H1 (cell line): ENCODE data around the gene HDAC8. TPM values are rescaled to one million over a fixed set of nuclear protein-coding genes. Genes with fewer than 3 reads are reported as not detected.

Experiments used
- CTCF ChIA-PET: fragments of 300-600 bp; sonication (Branson Sonifier 250); formaldehyde crosslinking; loops from one replicate; lab custom pipeline; 2021; ENCODE audit not compliant: partially characterized antibody; lab: Charles Lee
- POLR2A ChIA-PET: fragments of 300-600 bp; sonication (Branson Sonifier 250); formaldehyde crosslinking; loops from one replicate; lab custom pipeline; 2021; ENCODE audit warnings: inconsistent platforms; ENCODE audit not compliant: partially characterized antibody; lab: Charles Lee
- DNase-seq, 2 experiments: peaks; one replicate each; pipeline versions ENCODE4 v3.0.0 to v3.0.0-alpha.2; 2010 to 2022; ENCODE audit warnings: low spot score in 2 of 2, low read depth in 1 of 2, mixed read lengths in 1 of 2
- FAIRE-seq: peaks from 2 replicates; lab custom pipeline; 2011; peaks lifted over from hg19 to GRCh38; lab: Jason Lieb, UNC
- H2AFZ ChIP-seq: 2 replicates; pipeline ENCODE4 v1.8.1; 2012; ENCODE audit warnings: low read length, inconsistent platforms
- H2AK5ac ChIP-seq: 2 replicates; pipeline ENCODE4 v1.6.1; 2013; ENCODE audit warnings: low read depth, low read length
- H2BK120ac ChIP-seq: replicated peaks from 2 replicates; pipeline ENCODE3; 2013; ENCODE audit warnings: low read depth, low read length, inconsistent platforms
- H2BK12ac ChIP-seq: 2 replicates; pipeline ENCODE4 v1.6.1; 2013; ENCODE audit warnings: low read depth, low read length
- H2BK15ac ChIP-seq: 2 replicates; pipeline ENCODE4 v1.6.1; 2013; ENCODE audit warnings: low read length
- H2BK20ac ChIP-seq: 2 replicates; pipeline ENCODE4 v1.6.1; 2013; ENCODE audit warnings: low read length
- H2BK5ac ChIP-seq: 2 replicates; pipeline ENCODE4 v1.6.1; 2013; ENCODE audit warnings: low read depth, low read length
- H3K14ac ChIP-seq: 2 replicates; pipeline ENCODE4 v1.6.1; 2013; ENCODE audit warnings: inconsistent platforms; ENCODE audit not compliant: insufficient read length
- H3K18ac ChIP-seq: 2 replicates; pipeline ENCODE4 v1.6.1; 2013; ENCODE audit warnings: low read length; ENCODE audit errors: extremely low read depth
- H3K23ac ChIP-seq: 2 replicates; pipeline ENCODE4 v1.6.1; 2013; ENCODE audit warnings: inconsistent platforms; ENCODE audit not compliant: insufficient read length
- H3K23me2 ChIP-seq: 2 replicates; pipeline ENCODE4 v1.6.1; 2013; ENCODE audit warnings: low read depth, low read length
- H3K27ac ChIP-seq: 2 replicates; pipeline ENCODE4 v1.6.1; 2011; ENCODE audit warnings: low read depth, low read length, inconsistent platforms
- H3K27me3 ChIP-seq, 4 experiments: replicated peaks in 1 of 4; 1 replicate in 1 of 4; 2 replicates in 3 of 4; pipeline versions ENCODE4 v1.6.1 to v1.8.1; 2011 to 2013; ENCODE audit warnings: low read length in 3 of 4, mild to moderate bottlenecking in 3 of 4, inconsistent platforms in 2 of 4, mixed read lengths in 2 of 4, moderate library complexity in 1 of 4; ENCODE audit not compliant: control insufficient read depth in 3 of 4, insufficient read depth in 3 of 4; ENCODE audit errors: extremely low read depth in 1 of 4
- H3K36me3 ChIP-seq, 4 experiments: 2 replicates each; pipeline versions ENCODE4 v1.6.1 to v1.8.1; 2011 to 2013; ENCODE audit warnings: mild to moderate bottlenecking in 4 of 4, low read length in 3 of 4, moderate library complexity in 2 of 4, control low read depth in 1 of 4, inconsistent platforms in 1 of 4; ENCODE audit not compliant: insufficient read depth in 4 of 4, control insufficient read depth in 2 of 4
- H3K4ac ChIP-seq: replicated peaks from 2 replicates; pipeline ENCODE3; 2013; ENCODE audit warnings: low read length, low read depth, mixed read lengths, inconsistent platforms; ENCODE audit not compliant: insufficient read length
- H3K4me1 ChIP-seq, 4 experiments: replicated peaks in 1 of 4; 1 replicate in 1 of 4; 2 replicates in 3 of 4; pipeline versions ENCODE4 v1.6.1 to v1.8.1; 2011 to 2013; ENCODE audit warnings: low read length in 3 of 4, inconsistent platforms in 2 of 4, mixed read lengths in 1 of 4; ENCODE audit not compliant: insufficient read depth in 4 of 4, control insufficient read depth in 3 of 4
- H3K4me2 ChIP-seq, 2 experiments: 2 replicates each; pipeline versions ENCODE4 v1.6.1 to v1.8.1; 2011 to 2013; ENCODE audit warnings: low read depth in 2 of 2, low read length in 2 of 2, control low read depth in 1 of 2, inconsistent platforms in 1 of 2, mild to moderate bottlenecking in 1 of 2; ENCODE audit not compliant: insufficient read depth in 1 of 2
- H3K4me3 ChIP-seq, 4 experiments: fragments of 200-600, 300-600 bp in 1 of 4; sonication (generic), shearing (Covaris generic), sonication (Bioruptor Twin) in 1 of 4; 2 replicates each; pipeline versions ENCODE4 v1.5.1 to v1.8.1; 2011 to 2016; ENCODE audit warnings: low read length in 4 of 4, low read depth in 3 of 4, control low read depth in 2 of 4, inconsistent platforms in 2 of 4, mild to moderate bottlenecking in 2 of 4, mixed read lengths in 1 of 4, moderate library complexity in 1 of 4; ENCODE audit not compliant: insufficient read depth in 2 of 4; ENCODE audit errors: extremely low read depth in 1 of 4
- H3K56ac ChIP-seq: replicated peaks from 2 replicates; pipeline ENCODE3; 2013; ENCODE audit warnings: low read depth, mild to moderate bottlenecking, mixed read lengths, low read length, inconsistent platforms; ENCODE audit not compliant: insufficient read length
- H3K79me1 ChIP-seq: 2 replicates; pipeline ENCODE4 v1.6.1; 2013; ENCODE audit warnings: low read depth, low read length, control low read depth
- H3K79me2 ChIP-seq, 2 experiments: 2 replicates each; pipeline versions ENCODE4 v1.6.1 to v1.8.1; 2012 to 2013; ENCODE audit warnings: low read length in 2 of 2, mild to moderate bottlenecking in 2 of 2, inconsistent platforms in 1 of 2; ENCODE audit not compliant: insufficient read depth in 2 of 2, control insufficient read depth in 1 of 2
- H3K9ac ChIP-seq, 4 experiments: replicated peaks in 1 of 4; 1 replicate in 1 of 4; 2 replicates in 3 of 4; pipeline versions ENCODE4 v1.6.1 to v1.8.1; 2011 to 2013; ENCODE audit warnings: low read depth in 3 of 4, low read length in 3 of 4, control low read depth in 2 of 4, mild to moderate bottlenecking in 2 of 4, moderate library complexity in 2 of 4, inconsistent platforms in 1 of 4; ENCODE audit errors: extremely low read depth in 1 of 4
- H3K9me3 ChIP-seq, 2 experiments: 2 replicates each; pipeline versions ENCODE4 v1.6.1 to v1.8.1; 2012 to 2013; ENCODE audit warnings: mild to moderate bottlenecking in 2 of 2, moderate library complexity in 2 of 2, control low read depth in 1 of 2, inconsistent platforms in 1 of 2, low read depth in 1 of 2, low read length in 1 of 2, mixed read lengths in 1 of 2; ENCODE audit not compliant: insufficient read depth in 2 of 2
- H4K20me1 ChIP-seq, 2 experiments: replicated peaks in 1 of 2; 2 replicates each; pipeline versions ENCODE3 to v1.8.1; 2011 to 2013; ENCODE audit warnings: inconsistent platforms in 2 of 2, low read length in 2 of 2, mild to moderate bottlenecking in 1 of 2; ENCODE audit not compliant: insufficient read depth in 2 of 2, control insufficient read depth in 1 of 2
- H4K5ac ChIP-seq: 2 replicates; pipeline ENCODE4 v1.6.1; 2013; ENCODE audit warnings: low read length, low read depth, mixed read lengths, inconsistent platforms; ENCODE audit not compliant: insufficient read length
- H4K8ac ChIP-seq: 2 replicates; pipeline ENCODE4 v1.8.0; 2013; ENCODE audit warnings: mild to moderate bottlenecking, moderate library complexity, low read length, inconsistent platforms; ENCODE audit not compliant: insufficient read depth; ENCODE audit errors: extremely low read depth
- H4K91ac ChIP-seq: replicated peaks from 2 replicates; pipeline ENCODE3; 2013; ENCODE audit warnings: low read length, mixed read lengths, inconsistent platforms; ENCODE audit not compliant: insufficient read length
- CREB1 ChIP-seq: IDR thresholded peaks from 2 replicates; pipeline ENCODE4 v1.6.1; 2012; ENCODE audit warnings: inconsistent platforms
- WGBS, 2 experiments: shearing (Covaris generic) in 1 of 2; methylation state at CpG; one replicate each; pipeline versions ENCODE4 v1.1.6 to v1.1.7; 2013 to 2015; ENCODE audit warnings: low lambda C conversion rate in 2 of 2, mixed read lengths in 2 of 2, inconsistent platforms in 1 of 2, low coverage in 1 of 2, missing lambda C conversion rate in 1 of 2; ENCODE audit not compliant: insufficient replicate concordance in 2 of 2, insufficient coverage in 1 of 2, insufficient read length in 1 of 2; ENCODE audit errors: extremely low coverage in 1 of 2, missing lambda C conversion rate in 1 of 2; 5-methylcytosine and 5-hydroxymethylcytosine counted together
- polyA plus RNA-seq, 7 experiments: library from polyadenylated mRNA; depleted of rRNA in 3 of 7; stranded (reverse) in 5 of 7; unstranded in 2 of 7; fragments of >200 nt in 5 of 7; fragments of 200-250 nt in 2 of 7; gene quantifications; 1 replicate in 5 of 7; 2 replicates in 1 of 7; 4 replicates in 1 of 7; pipeline versions ENCODE4 v1.2.1 to v1.2.3, GENCODE V29; 2011 to 2013; ENCODE audit warnings: missing spikeins in 2 of 7, mixed read lengths in 2 of 7
- total RNA-seq: library from RNA; stranded (reverse); fragmentation: NEBNext Ultra II Directional; extraction: Animal tissue kit (Norgen Biotek cat#: 25700); gene quantifications from 2 replicates; pipeline ENCODE4 v1.2.1, GENCODE V29; 2021

The HDAC8 gene
- total and polyA plus RNA-seq, 2 of the 8 experiments (the other 6 are each of a cell fraction or from before 2014, with no cell fraction given): 9.7 to 20.3 TPM

DNA sequence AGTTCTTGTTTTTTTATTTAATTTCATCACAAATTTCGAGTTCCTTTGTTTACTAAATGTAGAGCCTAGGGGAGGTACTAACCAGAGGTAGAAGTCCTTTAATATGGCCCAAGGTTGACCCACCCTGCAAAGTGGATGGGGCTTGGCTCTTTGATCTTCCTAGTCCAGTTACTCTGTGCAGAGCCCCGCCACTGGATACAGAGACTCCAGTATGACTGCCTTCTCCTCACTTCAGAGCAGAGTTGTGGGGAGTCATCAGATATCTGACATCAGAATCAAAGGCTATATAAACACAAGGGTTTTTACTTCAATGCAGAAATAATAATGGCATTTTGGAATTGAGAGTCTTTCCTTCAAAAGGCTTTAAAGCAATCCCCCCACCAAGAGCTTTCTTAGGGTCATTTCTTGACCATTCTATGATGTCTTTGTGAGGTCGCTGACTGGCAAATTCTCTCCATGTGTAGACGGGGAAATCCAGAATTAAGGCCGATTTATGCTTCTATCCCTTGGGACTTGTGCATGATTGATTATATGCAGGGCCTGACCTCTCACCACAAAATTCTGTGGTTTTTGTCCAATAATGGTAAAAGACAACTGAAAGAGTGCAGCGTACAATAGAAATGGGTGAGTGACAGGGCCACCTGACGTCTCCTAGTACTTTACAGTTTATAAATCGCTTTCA lies 178.7 kb downstream of the HDAC8 start:
- no peak overlapping the region for H2BK120ac ChIP-seq
- no peak overlapping the region for H2BK5ac ChIP-seq
- H2BK12ac ChIP-seq: no peak overlapping the region
- no peak overlapping the region for H4K8ac ChIP-seq
- H2AK5ac ChIP-seq: no peak overlapping the region
- no peaks in the 10 kb centered on the region for H3K27me3 ChIP-seq
- H3K9me3 ChIP-seq: no peaks in the 10 kb centered on the region
- no peak for TF ChIP-seq CREB1
- H3K36me3 ChIP-seq: no peaks in the 10 kb centered on the region
- H3K4me2 ChIP-seq: no peak overlapping the region
- no peak overlapping the region for H4K5ac ChIP-seq
- no peaks in the 10 kb centered on the region for H4K20me1 ChIP-seq
- H4K91ac ChIP-seq: no peak overlapping the region
- FAIRE-seq (no peak), DNase-seq (no peak)
- no peak overlapping the region for H3K18ac ChIP-seq
- H3K23ac ChIP-seq: no peak overlapping the region
- H3K9ac ChIP-seq: no peak overlapping the region
- no peak overlapping the region for H3K4ac ChIP-seq
- no peak overlapping the region for H3K4me3 ChIP-seq
- no peaks in the 10 kb centered on the region for H3K79me1 ChIP-seq
- POLR2A ChIA-PET: interaction anchor here (0.7 kb wide), 1 partner anchor 321 kb away, joined by 3 read pairs; no protein-coding TSS in a partner anchor
- CTCF ChIA-PET: no interaction called here
- no peak overlapping the region for H2AFZ ChIP-seq
- H3K4me1 ChIP-seq: peaks cover 0 to 4% (median 1%) of the 10 kb centered on the region in 4 experiments; a peak in 3 of 7 replicates
- no peak overlapping the region for H3K27ac ChIP-seq
- H3K56ac ChIP-seq: no peak overlapping the region
- WGBS, 2 experiments: 81% methylated on average over 8 of the region's 8 CpGs; no CpG with 5 or more reads in 1 of the 2 experiments
- no peak overlapping the region for H3K14ac ChIP-seq
- H3K23me2 ChIP-seq: no peaks in the 10 kb centered on the region
- no peaks in the 10 kb centered on the region for H3K79me2 ChIP-seq
- H2BK15ac ChIP-seq: no peak overlapping the region
- H2BK20ac ChIP-seq: no peak overlapping the region
